C4-2B (cell line): ENCODE results near the gene SNX19.
A peak's percentile ranks its signal among the peaks of the same experiment; 100 is the strongest.

ENCODE experiments used
- H3K27ac ChIP-seq: fragments of 450-650 bp; 2 replicates; pipeline ENCODE4 v1.5.1; 2017
- ZFX ChIP-seq: fragments of 450-650 bp; IDR thresholded peaks from 2 replicates; pipeline ENCODE4 v1.6.1; 2017
- TF ChIP-seq, protein P1 (sequence below): fragments of 450-650 bp; conservative IDR thresholded peaks from 2 replicates; pipeline ENCODE4 v1.5.1; 2017; ENCODE audit warnings: mild to moderate bottlenecking

Gene SNX19, protein sequence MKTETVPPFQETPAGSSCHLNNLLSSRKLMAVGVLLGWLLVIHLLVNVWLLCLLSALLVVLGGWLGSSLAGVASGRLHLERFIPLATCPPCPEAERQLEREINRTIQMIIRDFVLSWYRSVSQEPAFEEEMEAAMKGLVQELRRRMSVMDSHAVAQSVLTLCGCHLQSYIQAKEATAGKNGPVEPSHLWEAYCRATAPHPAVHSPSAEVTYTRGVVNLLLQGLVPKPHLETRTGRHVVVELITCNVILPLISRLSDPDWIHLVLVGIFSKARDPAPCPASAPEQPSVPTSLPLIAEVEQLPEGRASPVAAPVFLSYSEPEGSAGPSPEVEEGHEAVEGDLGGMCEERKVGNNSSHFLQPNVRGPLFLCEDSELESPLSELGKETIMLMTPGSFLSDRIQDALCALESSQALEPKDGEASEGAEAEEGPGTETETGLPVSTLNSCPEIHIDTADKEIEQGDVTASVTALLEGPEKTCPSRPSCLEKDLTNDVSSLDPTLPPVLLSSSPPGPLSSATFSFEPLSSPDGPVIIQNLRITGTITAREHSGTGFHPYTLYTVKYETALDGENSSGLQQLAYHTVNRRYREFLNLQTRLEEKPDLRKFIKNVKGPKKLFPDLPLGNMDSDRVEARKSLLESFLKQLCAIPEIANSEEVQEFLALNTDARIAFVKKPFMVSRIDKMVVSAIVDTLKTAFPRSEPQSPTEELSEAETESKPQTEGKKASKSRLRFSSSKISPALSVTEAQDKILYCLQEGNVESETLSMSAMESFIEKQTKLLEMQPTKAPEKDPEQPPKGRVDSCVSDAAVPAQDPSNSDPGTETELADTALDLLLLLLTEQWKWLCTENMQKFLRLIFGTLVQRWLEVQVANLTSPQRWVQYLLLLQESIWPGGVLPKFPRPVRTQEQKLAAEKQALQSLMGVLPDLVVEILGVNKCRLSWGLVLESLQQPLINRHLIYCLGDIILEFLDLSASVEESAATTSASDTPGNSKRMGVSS

DNA sequence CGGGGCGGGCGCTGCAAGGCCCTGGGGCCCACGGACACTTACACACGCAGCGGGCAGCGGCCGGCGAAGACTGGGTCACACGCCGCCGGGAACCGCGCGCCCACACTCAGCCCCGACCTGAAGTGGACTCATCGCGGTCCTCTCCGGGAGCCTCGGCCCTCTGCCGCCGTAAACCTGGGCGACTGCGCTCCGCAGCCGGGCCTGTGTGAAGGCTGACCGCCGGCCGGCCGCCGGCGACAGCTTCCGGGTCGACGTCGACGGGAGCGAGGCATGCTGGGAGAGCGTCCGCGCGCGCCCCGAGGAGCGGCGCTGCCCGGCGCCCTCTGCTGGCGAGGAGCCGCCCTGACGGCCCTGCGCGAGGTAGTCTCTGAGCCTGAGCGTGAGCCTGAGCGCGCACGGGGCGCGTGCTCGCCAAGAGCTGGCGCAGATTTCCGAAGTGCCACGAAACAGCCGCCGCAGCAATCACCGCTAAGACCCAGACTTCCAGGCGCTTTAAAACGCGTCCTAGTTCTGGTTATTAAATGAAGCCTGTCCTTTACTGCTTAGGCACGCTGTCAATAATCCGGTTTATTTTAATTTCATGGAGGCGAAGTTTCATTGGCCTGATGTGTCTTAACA lies at the start of gene SNX19:
SNX19 (minus strand) TSS at position 242 of the 618 bp plus-strand sequence. CDS start 540 bp downstream, outside the sequence.
- TF ChIP-seq, protein P1, sequence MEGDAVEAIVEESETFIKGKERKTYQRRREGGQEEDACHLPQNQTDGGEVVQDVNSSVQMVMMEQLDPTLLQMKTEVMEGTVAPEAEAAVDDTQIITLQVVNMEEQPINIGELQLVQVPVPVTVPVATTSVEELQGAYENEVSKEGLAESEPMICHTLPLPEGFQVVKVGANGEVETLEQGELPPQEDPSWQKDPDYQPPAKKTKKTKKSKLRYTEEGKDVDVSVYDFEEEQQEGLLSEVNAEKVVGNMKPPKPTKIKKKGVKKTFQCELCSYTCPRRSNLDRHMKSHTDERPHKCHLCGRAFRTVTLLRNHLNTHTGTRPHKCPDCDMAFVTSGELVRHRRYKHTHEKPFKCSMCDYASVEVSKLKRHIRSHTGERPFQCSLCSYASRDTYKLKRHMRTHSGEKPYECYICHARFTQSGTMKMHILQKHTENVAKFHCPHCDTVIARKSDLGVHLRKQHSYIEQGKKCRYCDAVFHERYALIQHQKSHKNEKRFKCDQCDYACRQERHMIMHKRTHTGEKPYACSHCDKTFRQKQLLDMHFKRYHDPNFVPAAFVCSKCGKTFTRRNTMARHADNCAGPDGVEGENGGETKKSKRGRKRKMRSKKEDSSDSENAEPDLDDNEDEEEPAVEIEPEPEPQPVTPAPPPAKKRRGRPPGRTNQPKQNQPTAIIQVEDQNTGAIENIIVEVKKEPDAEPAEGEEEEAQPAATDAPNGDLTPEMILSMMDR: peak; percentile 99
- peak; percentile 99 for TF ChIP-seq ZFX
- peak within 1 kb of the TSS; percentile 94 for H3K27ac ChIP-seq

DNA sequence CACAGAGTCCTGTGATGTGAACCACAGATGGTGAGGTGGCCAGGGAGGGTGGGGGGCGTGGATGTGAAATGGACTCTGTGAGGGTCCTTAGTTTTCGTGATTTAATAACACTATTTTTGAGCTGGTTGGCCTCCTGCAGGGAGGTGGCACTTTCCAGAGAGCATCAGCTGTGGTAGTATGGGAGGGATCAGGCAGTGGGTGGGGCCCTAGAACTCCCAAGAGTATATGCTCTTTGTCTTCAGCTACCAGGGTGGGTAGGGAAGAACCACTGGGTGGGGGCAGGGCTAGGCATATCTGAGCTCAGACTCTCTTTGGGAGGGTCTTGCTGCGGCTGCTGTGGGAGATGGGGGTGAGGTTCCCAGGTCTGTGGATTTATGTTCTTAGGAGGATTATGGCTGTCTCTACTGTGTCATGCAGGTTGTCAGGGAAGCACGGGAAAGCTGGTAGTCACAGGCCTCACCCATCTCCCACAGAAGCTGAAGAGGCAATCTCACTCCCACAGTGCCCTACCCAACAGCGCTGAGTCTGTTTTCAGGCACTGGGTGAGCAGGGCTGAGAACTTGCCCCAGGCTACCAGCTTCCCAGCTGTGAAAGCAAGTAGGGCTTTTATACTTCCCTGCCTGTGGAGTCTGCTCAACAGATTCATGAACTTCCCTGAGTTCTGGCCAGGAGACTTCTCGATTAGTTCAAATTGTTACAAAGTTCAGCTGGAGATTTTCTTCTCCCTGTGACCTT lies 47.9 kb upstream of the SNX19 start:
- H3K27ac ChIP-seq: no peak overlapping the region
- no peak for TF ChIP-seq ZFX
- TF ChIP-seq, protein P1: no peak

DNA sequence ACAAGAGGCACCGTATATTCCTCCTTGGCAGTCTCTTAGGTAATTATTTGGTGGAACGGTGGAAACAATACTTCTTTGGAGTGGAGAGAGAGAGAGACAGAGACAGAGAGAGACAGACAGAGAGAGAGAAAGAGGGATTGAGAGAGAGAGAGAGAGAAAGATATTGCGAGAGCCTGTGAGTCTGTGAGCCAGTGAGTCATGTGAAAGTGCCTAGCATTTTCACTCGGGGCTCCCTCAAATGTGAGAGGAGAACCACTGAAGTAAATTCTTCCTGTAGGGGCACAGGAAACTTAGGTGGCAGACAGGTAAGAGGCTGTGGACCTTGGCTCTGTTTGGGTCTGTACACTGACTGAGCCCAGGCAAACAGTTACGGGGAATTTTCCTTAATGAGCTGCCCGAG lies 31.6 kb upstream of the SNX19 start:
- H3K27ac ChIP-seq: no peak overlapping the region
- no peak for TF ChIP-seq ZFX
- TF ChIP-seq, protein P1: no peak

DNA sequence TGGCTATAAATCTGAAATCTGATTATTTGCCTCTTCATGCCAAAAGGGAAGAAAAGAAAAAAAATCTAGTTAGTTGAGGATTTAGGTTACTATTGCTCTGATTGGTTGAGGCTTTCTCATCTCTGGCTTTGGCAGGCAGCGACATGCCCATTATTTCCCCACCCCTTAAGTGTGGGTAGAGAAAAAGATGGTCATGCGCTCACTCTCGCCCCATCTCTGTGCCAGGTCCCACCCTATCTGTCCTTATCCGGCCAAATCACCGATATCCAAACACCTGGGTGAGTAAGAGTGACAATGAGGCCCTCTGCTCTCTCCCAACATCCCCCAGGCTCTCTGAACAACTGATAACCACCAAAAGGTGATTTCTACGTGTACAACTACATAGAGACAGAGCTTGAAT lies 31.2 kb upstream of the SNX19 start:
- no peak overlapping the region for H3K27ac ChIP-seq
- TF ChIP-seq, protein P1: no peak
- no peak for TF ChIP-seq ZFX

DNA sequence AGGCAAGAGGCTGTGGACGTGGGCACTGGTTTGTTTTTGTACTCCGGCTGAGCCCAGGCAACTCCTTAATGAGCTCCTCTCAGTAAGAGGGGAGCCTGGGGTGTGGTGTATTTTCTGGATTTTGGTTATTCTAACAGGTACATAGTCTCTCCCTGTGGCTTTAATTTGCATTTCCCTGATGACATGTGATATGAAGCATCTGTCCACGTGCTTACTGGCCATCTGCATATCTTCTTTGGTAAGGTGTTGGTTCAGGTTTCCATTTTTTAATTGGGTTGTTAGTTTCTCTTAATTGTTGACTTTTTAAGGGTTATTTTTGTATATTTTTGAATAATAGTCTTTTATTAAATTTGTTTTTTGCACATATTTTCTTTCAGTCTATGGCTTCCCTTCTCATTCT lies 30.8 kb upstream of the SNX19 start:
- no peak overlapping the region for H3K27ac ChIP-seq
- TF ChIP-seq, protein P1: no peak

DNA sequence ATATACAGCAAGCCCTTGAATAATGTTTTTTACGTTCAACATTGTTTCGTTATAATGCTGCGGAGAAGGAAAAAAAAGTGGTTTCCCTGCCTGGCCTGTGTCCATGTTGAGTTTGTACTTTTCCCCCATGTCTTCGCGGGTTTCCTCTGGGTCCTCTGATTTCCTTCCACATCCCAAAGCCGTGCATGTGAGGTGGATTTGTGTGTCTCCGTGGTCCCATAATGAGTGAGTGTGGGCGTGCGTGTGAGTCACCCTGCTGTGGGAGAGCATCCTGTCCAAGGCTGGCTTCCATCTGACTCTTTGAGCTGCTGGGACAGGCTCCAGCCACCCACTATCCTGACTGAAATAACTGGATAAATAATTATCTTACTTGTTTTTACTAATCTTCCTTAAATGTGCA lies 29.6 kb upstream of the SNX19 start:
- H3K27ac ChIP-seq: no peak overlapping the region
- TF ChIP-seq, protein P1: no peak
- TF ChIP-seq ZFX: no peak
